GM12864 (cell line): Measurements from ENCODE around the gene ACSF3.

Source experiments
- DNase-seq: peaks from one replicate; pipeline ENCODE4 v3.0.0-alpha.2; 2011; ENCODE audit warnings: low read depth
- H3K4me3 ChIP-seq: 2 replicates; pipeline ENCODE4 v1.5.1; 2011; ENCODE audit warnings: mild to moderate bottlenecking, low read depth, low read length, control low read depth
- CTCF ChIP-seq: IDR thresholded peaks from 2 replicates; pipeline ENCODE4 v1.5.1; 2011; ENCODE audit warnings: low read depth, mild to moderate bottlenecking, moderate library complexity, low read length, control low read depth, inconsistent platforms; ENCODE audit errors: missing control alignments

Gene ACSF3

GRCh38 chr16:89048090-89048725 is 45.4 kb upstream of the ACSF3 start:
- no peak for DNase-seq
- no peak overlapping the region for H3K4me3 ChIP-seq
- no peak for TF ChIP-seq CTCF

GRCh38 chr16:89048871-89049422 is 44.7 kb upstream of the ACSF3 start:
- TF ChIP-seq CTCF: no peak
- H3K4me3 ChIP-seq: no peak overlapping the region
- DNase-seq: no peak

GRCh38 chr16:89049484-89050118 is 44.1 kb upstream of the ACSF3 start:
- TF ChIP-seq CTCF: no peak
- no peak for DNase-seq
- H3K4me3 ChIP-seq: no peak overlapping the region

GRCh38 chr16:89050119-89050867 is 43.4 kb upstream of the ACSF3 start:
- no peak for TF ChIP-seq CTCF
- DNase-seq: no peak
- H3K4me3 ChIP-seq: no peak overlapping the region

- no peak for DNase-seq
- no peak for TF ChIP-seq CTCF
- no peak overlapping the region for H3K4me3 ChIP-seq
Observed at GRCh38 chr16:89050868-89051311, 42.8 kb upstream of the ACSF3 start.

- no peak for DNase-seq
- H3K4me3 ChIP-seq: no peak overlapping the region
- TF ChIP-seq CTCF: no peak
Observed at GRCh38 chr16:89051521-89052166, 42.0 kb upstream of the ACSF3 start.
